HG02943 (cell line): ENCODE results near the gene THPO.

Experiments used
- ATAC-seq: cut with Tn5 transposase; IDR thresholded peaks from one replicate; pipeline ENCODE4 v1.9.1; 2021; ENCODE audit warnings: mild to moderate bottlenecking, low read depth, moderate library complexity; ENCODE audit not compliant: unreplicated experiment

Gene THPO

DNA sequence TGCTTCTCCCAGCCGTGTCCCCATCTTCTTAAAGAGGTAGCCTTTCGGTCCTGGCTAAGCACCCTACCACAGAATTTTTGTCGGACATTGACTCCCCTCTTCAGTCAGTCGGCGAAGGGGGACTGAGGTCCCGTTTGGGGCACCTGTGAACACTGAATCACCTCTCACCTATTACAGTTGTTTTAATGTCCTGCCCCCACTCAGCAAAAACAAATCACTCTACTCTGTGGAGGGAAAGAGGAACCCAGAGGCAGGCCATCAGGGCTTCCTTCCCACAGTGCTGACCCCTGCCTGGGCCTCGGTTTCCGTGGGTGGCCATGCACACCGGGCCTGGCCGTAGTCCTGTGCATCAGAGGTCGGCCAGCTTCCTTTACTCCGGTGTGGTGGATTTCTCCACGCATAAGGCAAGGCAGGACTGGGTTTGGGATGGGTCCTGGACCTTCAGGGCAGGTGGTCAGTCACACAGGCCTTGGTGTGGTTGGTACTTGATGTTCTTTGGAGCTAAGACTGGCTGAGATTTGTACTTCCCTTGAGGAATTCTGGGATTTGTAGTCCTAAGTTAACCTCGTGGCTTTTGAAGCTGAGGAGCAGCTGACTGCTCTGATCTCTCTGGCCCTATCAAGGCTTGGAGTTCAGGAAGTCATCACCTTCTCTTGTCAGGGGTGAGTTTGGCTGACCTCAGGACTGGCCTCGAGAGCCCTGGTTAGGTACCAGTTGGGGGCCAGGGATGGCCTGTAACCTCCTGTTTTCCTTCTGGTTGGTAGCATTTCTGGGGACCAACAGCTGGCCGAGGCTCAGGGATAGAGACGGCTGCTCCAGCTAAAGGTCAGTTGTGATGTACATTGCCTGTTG lies 41.2 kb downstream of the THPO start:
- ATAC-seq: no peak

DNA sequence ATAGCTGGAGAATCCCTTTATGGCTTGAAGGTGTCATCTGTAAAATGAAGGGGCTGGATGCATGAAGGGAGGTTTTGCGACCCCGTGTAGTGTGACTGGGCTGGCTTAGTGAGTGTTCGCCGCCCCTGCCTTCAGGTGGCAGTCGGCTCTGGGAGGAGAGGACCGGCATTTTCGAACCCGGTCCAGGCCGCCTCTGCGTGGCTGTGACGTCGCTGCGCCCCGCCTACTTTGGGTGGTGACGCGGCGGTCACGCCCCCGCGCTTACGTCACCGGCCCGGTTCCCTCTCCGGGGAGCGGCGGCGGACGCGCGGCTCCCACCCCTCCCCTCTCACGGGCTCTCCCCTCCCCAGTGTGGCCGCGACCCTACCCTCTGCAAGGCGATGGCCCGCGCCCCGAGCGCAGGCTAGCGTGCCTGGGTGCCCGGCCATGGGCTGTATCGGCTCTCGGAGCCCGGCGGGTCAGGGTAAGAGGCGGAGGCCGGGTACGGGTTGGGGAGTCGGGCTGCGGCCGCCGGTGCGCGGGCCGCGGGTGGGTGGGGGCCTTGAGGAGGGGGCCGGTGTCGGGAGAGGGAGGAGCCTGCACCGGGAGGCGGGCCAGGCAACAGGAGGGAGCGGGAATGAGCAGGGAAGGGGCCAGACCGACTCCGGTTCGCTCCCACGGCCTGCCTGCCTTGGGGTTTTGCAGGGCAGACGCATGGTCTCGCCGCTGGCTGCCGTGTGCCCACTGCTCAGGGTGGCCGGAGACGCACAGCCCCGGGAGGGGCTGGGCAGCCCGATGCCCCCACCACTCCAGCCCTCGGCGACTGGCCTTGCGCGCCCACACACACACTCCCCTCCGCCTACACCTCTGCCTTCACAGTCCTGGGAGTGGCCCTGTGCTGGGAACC lies 42.1 kb downstream of the THPO start:
- peak; percentile 63 for ATAC-seq

DNA sequence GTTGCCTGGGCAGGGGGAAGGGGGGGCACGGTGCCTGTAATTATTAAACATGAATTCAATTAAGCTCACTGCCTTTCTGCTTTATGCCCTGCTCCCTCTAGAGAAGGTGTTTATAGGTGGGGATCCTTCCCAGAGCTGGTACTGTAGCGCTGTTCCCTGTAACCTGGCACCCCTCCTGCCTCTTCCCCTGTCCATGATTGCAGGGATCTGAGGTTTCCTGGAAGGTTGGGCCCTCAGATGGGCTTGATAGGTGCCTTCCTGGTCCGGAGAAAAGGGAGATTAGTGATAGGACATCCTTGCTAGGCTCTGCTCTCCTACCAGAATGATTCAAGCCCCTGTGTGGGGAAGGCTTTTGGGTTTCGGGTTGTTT lies 42.7 kb downstream of the THPO start:
- peak; percentile 22 for ATAC-seq

DNA sequence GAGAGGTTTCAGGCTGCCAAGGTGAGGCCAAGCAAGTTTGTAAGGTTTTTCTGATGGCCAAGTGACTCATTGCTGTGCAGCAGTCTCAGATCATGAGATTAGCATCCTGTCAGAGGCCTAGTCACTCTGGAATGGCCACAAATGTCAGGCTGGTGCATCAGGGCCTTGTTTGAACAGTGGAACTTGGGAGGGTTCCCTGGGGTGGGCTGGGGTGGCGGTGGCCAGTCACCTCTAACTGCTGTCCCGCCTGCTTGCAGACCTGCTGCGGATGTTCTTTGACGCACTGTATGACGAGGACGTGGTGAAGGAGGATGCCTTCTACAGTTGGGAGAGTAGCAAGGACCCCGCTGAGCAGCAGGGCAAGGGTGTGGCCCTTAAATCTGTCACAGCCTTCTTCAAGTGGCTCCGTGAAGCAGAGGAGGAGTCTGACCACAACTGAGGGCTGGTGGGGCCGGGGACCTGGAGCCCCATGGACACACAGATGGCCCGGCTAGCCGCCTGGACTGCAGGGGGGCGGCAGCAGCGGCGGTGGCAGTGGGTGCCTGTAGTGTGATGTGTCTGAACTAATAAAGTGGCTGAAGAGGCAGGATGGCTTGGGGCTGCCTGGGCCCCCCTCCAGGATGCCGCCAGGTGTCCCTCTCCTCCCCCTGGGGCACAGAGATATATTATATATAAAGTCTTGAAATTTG lies 43.4 kb downstream of the THPO start:
- ATAC-seq: no peak

DNA sequence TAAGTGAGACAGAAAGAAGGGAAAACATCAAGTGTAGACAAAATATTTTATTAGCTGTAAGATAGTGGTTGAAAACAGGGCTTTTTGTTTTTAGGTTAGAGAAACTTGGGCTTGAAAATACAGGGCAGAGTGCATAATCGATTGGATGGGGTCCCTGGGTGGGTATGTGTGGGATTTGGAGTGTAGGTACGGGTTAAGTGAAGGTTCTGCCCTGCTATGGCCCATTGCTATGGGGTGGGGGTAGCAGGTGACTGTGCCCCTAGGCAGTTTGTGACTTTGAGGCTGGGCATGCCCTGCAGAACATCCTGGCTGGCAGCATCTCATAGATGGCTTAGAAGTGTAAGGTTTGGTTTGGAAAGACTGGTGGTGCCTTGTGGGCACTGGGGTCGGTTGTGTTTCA lies 44.3 kb downstream of the THPO start:
- no peak for ATAC-seq

DNA sequence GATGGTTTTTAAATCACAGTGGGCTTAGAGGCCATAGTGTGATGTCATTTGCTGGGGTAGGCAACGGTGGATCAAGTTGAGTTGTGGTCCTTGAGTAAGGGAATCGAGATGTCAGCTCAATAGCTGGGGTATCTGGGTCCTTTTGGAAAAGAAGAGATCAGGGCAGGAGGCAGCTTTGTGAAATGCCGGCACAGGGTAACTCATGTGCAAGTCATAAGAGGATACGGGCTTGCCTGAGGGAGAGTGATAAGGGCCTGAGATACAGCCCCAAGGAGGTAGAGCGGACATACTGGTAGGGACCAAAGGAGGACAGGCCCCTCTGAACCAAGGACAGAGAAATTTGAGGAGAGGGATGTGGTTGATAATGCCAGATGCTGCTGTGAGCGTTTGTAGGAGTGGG lies 44.8 kb downstream of the THPO start:
- ATAC-seq: no peak

DNA sequence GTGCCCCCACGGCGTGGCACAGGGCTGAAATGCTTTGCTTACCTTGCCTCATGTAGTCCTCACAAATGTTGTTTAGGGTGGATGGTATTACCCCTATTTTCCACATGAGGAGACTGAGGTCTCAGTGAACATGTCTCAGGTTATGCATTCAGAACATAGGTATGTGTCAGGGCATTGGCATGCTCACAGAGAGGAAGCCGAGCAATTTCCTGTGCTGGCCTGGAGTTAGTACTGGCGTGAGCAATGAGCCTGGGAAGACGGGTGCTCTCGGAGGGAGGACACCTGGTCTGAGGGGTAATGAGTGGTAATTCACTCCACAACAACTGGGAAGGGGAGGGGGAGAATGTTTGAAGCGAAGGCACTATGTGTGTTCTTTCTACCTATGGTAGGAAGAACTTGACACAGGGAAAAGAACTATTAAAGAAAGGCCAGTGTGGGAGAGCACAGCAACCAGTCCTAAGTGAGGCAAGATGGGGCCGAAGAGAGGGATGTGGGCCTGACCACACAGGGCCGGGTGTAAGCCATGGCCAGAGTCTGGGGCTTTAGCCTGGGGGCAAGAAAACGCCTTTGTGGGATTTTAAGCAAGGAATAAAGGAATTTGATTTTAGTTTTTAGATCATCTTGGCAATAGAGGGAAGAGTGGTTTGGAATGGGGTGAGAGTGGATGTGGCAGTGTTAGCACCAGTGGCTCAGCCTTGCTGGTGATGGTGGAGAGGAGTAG lies 45.5 kb downstream of the THPO start:
- no peak for ATAC-seq

DNA sequence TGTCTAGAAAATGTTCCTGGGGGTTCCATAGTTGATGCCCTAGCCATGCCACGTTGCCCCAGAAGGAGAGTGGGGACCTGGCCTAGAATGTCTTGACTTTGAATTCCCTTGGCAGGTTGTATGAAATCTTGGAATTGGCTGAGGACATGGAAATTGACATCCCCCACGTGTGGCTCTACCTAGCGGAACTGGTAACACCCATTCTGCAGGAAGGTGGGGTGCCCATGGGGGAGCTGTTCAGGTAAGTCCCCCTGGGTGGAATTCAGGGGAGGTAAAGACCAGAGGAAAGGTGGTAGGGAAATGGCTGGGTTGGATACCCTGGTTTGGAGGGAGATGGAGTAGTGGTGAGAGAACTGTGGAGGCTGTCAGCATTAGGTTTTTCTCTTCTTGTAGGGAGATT lies 49.5 kb downstream of the THPO start:
- ATAC-seq: no peak

DNA sequence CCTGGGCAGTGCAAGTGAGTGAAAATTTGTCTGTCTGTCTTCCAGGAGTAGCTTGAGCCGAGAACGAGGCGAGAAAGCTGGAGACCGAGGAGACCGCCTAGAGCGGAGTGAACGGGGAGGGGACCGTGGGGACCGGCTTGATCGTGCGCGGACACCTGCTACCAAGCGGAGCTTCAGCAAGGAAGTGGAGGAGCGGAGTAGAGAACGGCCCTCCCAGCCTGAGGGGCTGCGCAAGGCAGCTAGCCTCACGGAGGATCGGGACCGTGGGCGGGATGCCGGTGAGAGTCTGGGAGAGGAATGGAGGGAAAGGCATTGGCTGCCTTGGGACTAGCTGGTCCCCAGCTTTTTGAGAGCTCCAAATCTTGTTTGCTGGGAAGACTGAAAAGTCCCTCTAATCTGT lies 50.8 kb downstream of the THPO start:
- ATAC-seq: no peak

DNA sequence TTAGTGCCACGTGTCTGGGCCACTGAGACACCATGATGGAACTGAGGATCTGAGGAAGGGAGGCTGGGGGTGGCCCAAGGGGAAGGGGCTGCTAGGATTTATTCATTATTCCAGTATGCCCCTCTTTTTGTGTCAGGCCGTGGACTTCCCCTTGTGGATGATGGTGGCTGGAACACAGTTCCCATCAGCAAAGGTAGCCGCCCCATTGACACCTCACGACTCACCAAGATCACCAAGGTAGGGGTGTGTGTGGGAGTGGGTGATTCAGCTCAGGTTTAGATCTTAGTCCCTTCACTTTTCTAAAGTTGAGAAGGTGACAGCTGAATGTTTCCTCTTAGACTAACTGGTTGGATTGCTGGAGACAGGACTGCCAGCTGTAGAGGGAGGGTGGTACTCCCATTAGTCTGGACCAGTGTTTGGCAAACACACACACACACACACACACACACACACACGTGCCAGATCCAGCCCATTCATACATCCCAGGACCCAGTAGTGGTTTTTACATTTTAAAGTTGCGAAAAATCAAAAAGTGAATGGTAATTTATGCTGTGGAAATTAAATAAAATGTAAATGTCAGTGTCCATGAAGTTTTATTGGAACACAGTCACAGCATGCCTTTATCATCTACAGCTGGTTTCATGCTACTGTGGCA lies 52.2 kb downstream of the THPO start:
- no peak for ATAC-seq

DNA sequence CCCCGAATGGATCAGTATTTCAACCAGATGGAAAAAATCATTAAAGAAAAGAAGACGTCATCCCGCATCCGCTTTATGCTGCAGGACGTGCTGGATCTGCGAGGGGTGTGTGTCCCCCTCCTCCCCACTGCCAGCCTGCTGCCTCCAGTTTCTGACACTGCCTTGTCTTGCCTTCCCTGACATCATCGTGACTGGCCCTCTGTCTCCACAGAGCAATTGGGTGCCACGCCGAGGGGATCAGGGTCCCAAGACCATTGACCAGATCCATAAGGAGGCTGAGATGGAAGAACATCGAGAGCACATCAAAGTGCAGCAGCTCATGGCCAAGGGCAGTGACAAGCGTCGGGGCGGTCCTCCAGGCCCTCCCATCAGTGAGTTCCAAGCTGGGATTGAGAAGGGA lies 52.7 kb downstream of the THPO start:
- no peak for ATAC-seq

DNA sequence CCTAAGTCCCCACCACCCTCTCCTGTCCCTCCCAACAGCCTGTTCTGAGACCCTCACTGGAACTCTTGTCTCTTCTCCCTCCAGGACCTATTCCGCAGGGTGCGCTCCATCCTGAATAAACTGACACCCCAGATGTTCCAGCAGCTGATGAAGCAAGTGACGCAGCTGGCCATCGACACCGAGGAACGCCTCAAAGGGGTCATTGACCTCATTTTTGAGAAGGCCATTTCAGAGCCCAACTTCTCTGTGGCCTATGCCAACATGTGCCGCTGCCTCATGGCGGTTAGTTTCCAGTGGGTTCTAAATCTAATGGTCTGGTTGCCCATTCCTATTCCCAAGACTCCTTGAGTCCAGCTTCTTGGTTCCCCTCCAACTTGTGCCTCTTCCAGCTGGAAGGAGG lies 54.3 kb downstream of the THPO start:
- ATAC-seq: no peak

DNA sequence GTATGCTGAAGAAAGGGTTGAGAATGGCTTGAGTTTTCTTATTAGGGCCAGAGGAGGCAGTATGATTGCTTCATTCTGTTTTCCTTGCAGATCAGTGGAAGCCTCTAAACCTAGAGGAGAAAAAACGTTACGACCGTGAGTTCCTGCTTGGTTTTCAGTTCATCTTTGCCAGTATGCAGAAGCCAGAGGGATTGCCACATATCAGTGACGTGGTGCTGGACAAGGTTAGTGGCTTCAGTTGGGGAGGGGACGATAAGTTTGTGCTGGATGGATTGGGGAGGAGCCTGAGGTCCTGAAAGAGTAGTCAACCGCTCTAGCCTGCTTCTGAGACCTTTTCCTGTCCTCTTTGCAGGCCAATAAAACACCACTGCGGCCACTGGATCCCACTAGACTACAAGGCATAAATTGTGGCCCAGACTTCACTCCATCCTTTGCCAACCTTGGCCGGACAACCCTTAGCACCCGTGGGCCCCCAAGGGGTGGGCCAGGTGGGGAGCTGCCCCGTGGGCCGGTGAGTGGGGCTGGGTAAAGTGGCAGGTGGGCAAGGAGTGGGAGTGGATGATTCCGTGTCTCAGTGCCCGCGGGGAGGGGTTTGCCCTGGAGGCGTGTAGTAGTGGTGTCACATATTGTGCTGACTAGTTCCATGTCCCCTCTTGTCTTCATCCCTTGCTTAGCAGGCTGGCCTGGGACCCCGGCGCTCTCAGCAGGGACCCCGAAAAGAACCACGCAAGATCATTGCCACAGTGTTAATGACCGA lies 55.1 kb downstream of the THPO start:
- ATAC-seq: no peak
